Lung microvascular endothelial cell (primary cell): ENCODE results near the gene FKRP. TPM values are rescaled to one million over a fixed set of nuclear protein-coding genes. Genes with fewer than 3 reads are reported as not detected.
"Not testable (repeated sequence)": the region's sequence is repeated elsewhere in the genome, so short reads cannot be mapped to it uniquely, and the experiment has no call there.

Experiments used
- DNase-seq, 2 donors: peaks; one replicate each; pipeline versions ENCODE4 v3.0.0 to v3.0.0-alpha.2; 2010; ENCODE audit warnings: low read depth in 2 of 2
- total RNA-seq: library from RNA; depleted of rRNA; stranded (reverse); fragments of >200 nt; gene quantifications from 2 replicates; pipeline ENCODE4 v1.2.1, GENCODE V29; 2014

The FKRP gene, protein sequence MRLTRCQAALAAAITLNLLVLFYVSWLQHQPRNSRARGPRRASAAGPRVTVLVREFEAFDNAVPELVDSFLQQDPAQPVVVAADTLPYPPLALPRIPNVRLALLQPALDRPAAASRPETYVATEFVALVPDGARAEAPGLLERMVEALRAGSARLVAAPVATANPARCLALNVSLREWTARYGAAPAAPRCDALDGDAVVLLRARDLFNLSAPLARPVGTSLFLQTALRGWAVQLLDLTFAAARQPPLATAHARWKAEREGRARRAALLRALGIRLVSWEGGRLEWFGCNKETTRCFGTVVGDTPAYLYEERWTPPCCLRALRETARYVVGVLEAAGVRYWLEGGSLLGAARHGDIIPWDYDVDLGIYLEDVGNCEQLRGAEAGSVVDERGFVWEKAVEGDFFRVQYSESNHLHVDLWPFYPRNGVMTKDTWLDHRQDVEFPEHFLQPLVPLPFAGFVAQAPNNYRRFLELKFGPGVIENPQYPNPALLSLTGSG
- 8.9 and 13.9 TPM in 2 replicates for total RNA-seq

DNA sequence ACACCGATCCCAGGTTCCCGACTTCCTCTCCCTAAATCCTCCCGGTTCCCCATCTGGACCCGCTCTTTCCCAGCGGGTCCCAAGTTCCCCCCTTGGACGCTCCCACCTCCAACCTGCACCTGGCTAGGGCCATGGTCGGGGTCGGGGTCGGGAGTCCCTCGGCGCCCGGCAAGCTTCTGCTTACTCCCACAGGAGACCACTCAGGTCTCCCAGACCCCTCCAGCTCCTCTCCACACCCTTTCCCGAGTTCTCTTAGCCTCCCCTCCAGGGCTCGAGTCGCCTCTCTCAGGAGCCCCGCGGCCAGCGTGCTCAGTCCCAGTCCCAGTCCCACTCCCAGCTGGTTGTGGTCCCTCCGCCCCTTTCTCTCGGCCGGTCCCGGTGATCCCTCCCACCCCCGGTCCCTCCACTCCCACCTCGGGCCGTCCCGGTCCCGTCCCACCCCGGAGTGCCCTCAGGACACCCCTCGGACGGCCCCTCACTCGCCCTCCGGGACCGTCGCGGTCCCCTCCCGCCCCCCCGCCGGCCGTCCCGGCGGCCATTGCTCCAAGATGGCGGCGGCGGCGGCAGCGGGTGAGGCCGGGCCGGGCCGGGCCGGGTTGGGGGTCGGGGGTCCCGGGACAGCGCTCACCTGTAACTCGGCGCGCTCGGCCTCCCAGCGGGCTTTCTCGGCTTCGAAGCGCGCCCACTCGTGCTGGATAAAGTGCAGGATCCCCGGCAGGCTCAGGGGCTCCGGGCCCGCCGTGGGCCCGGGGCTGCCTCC, at the start of gene FKRP:
TSS of gene FKRP (plus strand) at position 537 of the 760 bp plus-strand sequence. CDS start 9,394 bp downstream, outside the sequence.
- DNase-seq = peak in 1 of 2 donors; percentile 33

GRCh38 chr19:46696866-46697203, 49.0 kb upstream of the FKRP start:
- DNase-seq = no peak

DNA sequence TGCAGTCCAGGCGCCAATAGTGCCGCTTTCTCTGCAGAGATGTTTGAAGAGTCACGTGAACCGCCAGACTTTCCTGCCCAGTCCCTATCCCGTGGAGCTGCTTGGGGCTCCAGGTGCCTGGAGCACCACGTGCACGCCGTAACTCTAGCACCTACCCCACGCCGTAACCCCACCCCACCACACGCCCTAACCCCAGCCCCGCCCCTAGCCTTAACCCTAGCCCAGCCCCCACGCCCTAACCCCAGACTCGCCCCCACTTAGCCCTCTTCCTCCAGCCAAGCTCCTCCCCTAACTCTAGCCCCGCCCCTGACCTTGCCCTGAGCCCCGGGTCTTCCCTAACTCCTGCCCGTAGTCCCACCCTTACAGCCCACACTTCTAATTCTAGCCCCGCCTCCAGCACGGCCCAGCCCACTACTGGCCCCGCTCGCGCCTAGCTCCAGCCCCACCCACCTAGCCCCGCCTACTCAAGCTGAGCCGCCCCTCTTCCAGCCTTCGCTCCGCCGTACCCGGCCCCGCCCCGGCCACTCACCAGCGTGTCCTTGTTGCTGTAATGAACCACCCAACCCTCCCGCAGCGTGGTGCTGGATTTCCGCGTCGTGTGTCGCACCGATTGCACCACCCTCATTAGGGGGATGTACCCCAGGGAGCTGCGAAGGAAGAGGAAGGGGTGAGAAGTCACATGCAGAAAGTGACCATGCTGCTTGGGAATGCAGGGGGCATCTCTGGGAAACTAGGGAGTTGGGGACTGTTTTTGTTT, 48.5 kb upstream of the FKRP start:
- DNase-seq = peak; percentile 81 to 84

DNA sequence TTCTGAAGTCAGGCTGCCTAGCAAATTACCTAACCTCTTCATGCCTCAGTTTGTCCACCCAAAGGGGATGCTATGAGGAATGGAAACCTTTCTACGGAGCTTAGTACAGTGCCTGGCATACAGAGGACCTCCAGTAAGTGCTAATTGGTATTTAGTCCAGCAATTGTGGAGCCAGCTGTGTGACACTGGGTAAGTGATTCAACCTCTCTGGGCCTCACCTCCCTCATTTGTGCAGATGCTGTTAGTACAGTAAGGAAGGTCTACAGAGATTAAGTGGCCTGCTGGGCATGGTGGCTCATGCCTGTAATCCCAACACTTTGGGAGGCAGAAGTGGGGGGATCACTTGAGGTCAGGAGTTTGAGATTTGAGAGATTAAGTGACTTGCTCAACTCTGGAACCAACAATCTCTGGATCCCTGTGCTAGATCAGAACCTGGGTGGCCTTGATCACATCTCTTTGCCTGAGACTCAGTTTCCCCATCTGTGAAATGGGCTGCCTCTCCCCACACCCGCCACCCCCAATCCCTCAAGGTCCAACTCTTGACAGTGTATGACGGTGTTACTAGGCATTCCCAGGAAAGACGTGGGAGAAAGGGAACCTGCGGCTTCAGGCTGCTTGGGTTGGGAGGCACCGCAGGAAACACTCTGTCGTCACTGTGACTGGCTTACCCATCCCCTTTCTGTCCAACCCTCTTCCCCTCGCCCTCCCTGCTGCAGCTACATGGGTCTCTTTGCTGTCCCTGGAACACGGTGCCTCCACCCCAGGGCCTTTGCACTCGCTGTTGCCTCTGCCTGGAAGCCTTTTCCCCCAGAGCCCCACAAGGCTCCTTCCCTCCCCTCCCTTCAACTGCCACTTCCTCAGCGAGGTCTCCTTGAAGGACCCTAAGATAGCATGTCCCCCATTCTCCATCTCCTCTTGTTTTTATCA, 47.2 kb upstream of the FKRP start:
- no peak for DNase-seq

DNA sequence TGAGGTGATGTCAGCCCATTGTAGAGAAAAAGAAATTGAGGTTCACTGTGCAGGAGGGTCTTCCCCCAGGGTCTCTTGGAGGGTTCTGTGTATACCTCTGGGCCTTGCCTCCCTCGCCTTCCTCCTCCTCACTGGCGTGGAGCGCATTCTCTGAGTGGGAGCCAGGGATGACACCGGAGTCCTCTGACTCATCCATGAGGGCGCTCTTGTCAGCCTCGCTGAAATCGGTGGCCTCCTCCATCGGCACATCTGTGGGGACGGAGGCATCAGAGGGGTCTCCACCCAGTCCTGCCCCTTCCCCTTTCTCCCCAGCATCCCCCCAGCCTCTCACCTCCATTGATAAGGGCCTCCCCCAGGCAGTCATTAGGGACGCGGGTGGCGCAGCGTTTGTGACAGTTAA, 45.2 kb upstream of the FKRP start:
- no peak for DNase-seq

GRCh38 chr19:46704379-46705076, 41.3 kb upstream of the FKRP start:
- DNase-seq = peak; percentile 58 to 64

DNA sequence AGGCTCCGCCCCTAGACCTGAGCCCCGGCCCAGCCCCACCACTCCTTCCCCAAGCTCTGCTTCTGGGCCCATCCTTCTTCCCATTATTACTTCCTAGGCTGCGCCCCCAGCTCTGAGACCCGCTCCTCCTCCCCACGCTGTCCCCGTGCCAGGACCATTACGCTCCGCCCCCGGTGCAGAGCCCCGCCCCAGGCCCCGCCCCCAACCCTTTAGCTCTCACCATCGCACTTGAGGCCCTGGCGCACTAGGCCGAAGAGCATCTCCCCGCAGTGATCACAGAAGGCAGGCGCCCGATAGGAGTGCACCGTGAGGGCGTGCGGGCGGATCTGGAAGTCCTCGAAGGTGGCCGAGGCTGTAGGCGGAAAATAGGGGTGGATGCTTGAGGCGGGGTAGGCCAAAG, 35.2 kb upstream of the FKRP start:
- DNase-seq = no peak

- DNase-seq = not testable (repeated sequence)
Measured at GRCh38 chr19:46712768-46713338, 33.0 kb upstream of the FKRP start.

GRCh38 chr19:46713781-46714443, 31.9 kb upstream of the FKRP start:
- peak; percentile 91 to 96 for DNase-seq

- DNase-seq = no peak
Measured at GRCh38 chr19:46714444-46715106, 31.3 kb upstream of the FKRP start.

GRCh38 chr19:46715620-46715974, 30.3 kb upstream of the FKRP start:
- DNase-seq = no peak

DNA sequence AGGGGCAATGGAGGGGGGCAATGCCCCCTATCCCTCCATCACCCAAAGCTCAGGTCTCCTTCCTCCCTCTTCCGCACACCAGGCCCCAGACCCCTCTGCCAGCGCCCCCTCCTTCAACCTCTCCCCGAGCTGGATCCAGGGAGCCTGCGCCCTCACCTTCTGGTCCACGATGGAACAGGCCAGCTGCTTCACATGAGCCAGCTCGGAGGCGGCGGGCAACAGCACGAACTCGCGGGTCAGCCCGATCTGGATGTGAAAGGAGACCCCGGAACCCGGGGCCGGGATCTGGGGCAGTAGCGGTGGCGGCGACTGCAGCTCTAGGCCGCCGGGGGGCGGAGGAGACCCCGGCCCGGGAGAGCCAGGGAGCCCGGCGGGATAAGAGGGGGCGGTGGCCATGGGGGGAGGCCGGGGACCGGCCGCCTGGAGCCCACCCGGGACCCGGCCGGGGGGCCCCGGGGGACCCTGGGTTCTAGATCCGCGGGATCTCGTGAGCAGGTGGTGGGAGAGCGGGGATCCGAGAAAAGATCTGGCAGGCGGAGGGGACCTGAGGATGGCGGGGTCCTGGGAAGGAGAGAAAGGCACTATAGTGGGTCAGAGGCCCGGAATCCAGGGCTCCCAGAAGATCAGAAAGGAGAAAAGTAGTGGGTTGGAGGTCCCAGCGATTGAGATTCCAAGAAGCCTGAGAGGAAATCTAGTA, 29.7 kb upstream of the FKRP start:
- peak in 1 of 2 donors; percentile 27 for DNase-seq

DNA sequence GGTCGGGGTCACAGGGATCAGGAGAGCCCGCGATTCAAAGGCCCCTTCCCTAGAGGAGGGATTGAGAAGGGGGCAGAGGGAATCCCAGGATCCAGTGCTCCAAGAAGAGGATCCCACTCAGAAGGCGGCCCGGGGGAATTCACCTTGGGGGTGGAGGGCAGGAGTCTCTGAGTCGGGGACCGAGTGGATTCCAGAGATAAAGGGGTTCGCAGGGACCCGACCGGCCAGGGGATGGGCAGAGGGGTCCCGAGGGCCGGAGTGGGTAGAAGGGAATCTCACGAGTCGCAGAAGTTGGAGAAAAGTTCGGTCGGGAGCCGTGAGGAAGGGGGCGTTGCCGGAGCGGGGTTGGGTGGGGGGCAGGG, 29.2 kb upstream of the FKRP start:
- DNase-seq = no peak

GRCh38 chr19:46717034-46717715, 28.7 kb upstream of the FKRP start, which contains the start of gene PRKD2:
TSS of gene PRKD2 (minus strand) at chr19:46717114. CDS start at chr19:46716370, 744 bp downstream.
- DNase-seq = peak; percentile 85 to 90

DNA sequence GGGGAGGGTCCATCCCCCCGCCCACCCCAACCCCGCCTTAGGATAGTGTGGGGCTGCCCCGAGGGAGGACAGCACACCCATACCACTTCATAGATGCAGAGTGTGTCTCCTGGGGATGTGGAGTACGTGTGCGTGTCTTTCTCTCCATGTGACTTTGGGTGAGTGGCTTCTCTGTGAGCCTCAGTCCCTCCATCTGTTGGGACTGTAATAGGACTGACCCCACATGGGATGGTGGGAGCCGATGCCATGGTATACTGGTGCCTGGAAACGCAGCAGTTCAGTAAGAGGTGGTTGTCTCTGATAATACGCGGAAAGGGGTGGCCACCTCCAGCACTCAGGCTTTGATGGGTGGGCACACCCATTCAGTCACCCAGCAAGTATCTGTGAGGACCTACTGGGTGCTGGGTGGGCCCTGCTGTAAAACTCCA, 28.1 kb upstream of the FKRP start:
- DNase-seq = peak; percentile 16 to 30

- DNase-seq = peak in 1 of 2 donors; percentile 44
Measured at GRCh38 chr19:46718157-46718933, 27.5 kb upstream of the FKRP start.
